Measurements from ENCODE around the gene CTNNA3.

CTNNA3 gene

GRCh38 chr10:66501356-66501755 is 1194.6 kb downstream of the CTNNA3 start:
- WGBS (ENCODE audit: insufficient coverage), result no CpG with 5 or more reads among the region's 2 CpGs

GRCh38 chr10:66483966-66484365 is 1212.0 kb downstream of the CTNNA3 start:
- Histone ChIP-seq H3K4me1 (ENCODE audit: control extremely low read depth in 1 of 4, control insufficient read depth in 4 of 4, insufficient read depth in 4 of 4, low read length in 3 of 4) (no peaks in the 10 kb centered on the region), H3K27me3 (replicated peaks in 2 of 5; ENCODE audit: control insufficient read depth in 4 of 5, insufficient read depth in 5 of 5, low read length in 4 of 5) (no peaks in the 10 kb centered on the region), H3K27ac (ENCODE audit: insufficient read depth in 1 of 2, low read depth in 1 of 2, low read length in 2 of 2, poor library complexity in 1 of 2, severe bottlenecking in 2 of 2) (no peak overlapping the region), H3K9me3 (ENCODE audit: control extremely low read depth in 1 of 5, control insufficient read depth in 4 of 5, insufficient read depth in 2 of 5, low read depth in 1 of 5, low read length in 4 of 5) (no peaks in the 10 kb centered on the region), H3K36me3 (ENCODE audit: control insufficient read depth in 4 of 4, insufficient read depth in 4 of 4, low read length in 3 of 4) (no peaks in the 10 kb centered on the region), H3K4me3 (ENCODE audit: control insufficient read depth in 1 of 7, extremely low read depth in 1 of 7, insufficient read depth in 4 of 7, low read depth in 2 of 7, low read length in 6 of 7) (no peak overlapping the region)
- no peak for DNase-seq
- CTCF ChIA-PET, result no interaction called here
- POLR2A ChIA-PET, result no interaction called here

More at GRCh38 chr10:66501356-66501755, 1194.6 kb downstream of the CTNNA3 start:
- Histone ChIP-seq H3K27me3 (replicated peaks in 2 of 5; ENCODE audit: control insufficient read depth in 4 of 5, insufficient read depth in 5 of 5, low read length in 4 of 5) (no peaks in the 10 kb centered on the region), H3K36me3 (ENCODE audit: control insufficient read depth in 4 of 4, insufficient read depth in 4 of 4, low read length in 3 of 4) (no peaks in the 10 kb centered on the region), H3K4me3 (ENCODE audit: control insufficient read depth in 1 of 7, extremely low read depth in 1 of 7, insufficient read depth in 4 of 7, low read depth in 2 of 7, low read length in 6 of 7) (no peak overlapping the region), H3K4me1 (ENCODE audit: control extremely low read depth in 1 of 4, control insufficient read depth in 4 of 4, insufficient read depth in 4 of 4, low read length in 3 of 4) (no peaks in the 10 kb centered on the region), H3K9me3 (ENCODE audit: control extremely low read depth in 1 of 5, control insufficient read depth in 4 of 5, insufficient read depth in 2 of 5, low read depth in 1 of 5, low read length in 4 of 5) (no peaks in the 10 kb centered on the region), H3K27ac (ENCODE audit: insufficient read depth in 1 of 2, low read depth in 1 of 2, low read length in 2 of 2, poor library complexity in 1 of 2, severe bottlenecking in 2 of 2) (no peak overlapping the region)
- CTCF ChIA-PET, result no interaction called here
- no peak for DNase-seq
- POLR2A ChIA-PET, result no interaction called here

- WGBS (ENCODE audit: insufficient coverage), result 57% methylated on average over 1 of the region's 1 CpG
- POLR2A ChIA-PET, result no interaction called here
- CTCF ChIA-PET, result no interaction called here
- no peaks in the 10 kb centered on the region for H3K4me1 ChIP-seq (ENCODE audit: control extremely low read depth in 1 of 4, control insufficient read depth in 4 of 4, insufficient read depth in 4 of 4, low read length in 3 of 4)
- no peak overlapping the region for H3K4me3 ChIP-seq (ENCODE audit: control insufficient read depth in 1 of 7, extremely low read depth in 1 of 7, insufficient read depth in 4 of 7, low read depth in 2 of 7, low read length in 6 of 7)
- no peaks in the 10 kb centered on the region for H3K36me3 ChIP-seq (ENCODE audit: control insufficient read depth in 4 of 4, insufficient read depth in 4 of 4, low read length in 3 of 4)
- DNase-seq, result no peak
- H3K9me3 ChIP-seq (ENCODE audit: control extremely low read depth in 1 of 5, control insufficient read depth in 4 of 5, insufficient read depth in 2 of 5, low read depth in 1 of 5, low read length in 4 of 5), result no peaks in the 10 kb centered on the region
- H3K27me3 ChIP-seq (replicated peaks in 2 of 5; ENCODE audit: control insufficient read depth in 4 of 5, insufficient read depth in 5 of 5, low read length in 4 of 5), result no peaks in the 10 kb centered on the region
- H3K27ac ChIP-seq (ENCODE audit: insufficient read depth in 1 of 2, low read depth in 1 of 2, low read length in 2 of 2, poor library complexity in 1 of 2, severe bottlenecking in 2 of 2), result no peak overlapping the region
Measured at GRCh38 chr10:66472156-66472555, 1223.8 kb downstream of the CTNNA3 start.

- CTCF ChIA-PET, result no interaction called here
- POLR2A ChIA-PET, result no interaction called here
- DNase-seq, result no peak
- Histone ChIP-seq H3K27ac (ENCODE audit: insufficient read depth in 1 of 2, low read depth in 1 of 2, low read length in 2 of 2, poor library complexity in 1 of 2, severe bottlenecking in 2 of 2) (no peak overlapping the region), H3K36me3 (ENCODE audit: control insufficient read depth in 4 of 4, insufficient read depth in 4 of 4, low read length in 3 of 4) (no peaks in the 10 kb centered on the region), H3K27me3 (replicated peaks in 2 of 5; ENCODE audit: control insufficient read depth in 4 of 5, insufficient read depth in 5 of 5, low read length in 4 of 5) (no peaks in the 10 kb centered on the region), H3K9me3 (ENCODE audit: control extremely low read depth in 1 of 5, control insufficient read depth in 4 of 5, insufficient read depth in 2 of 5, low read depth in 1 of 5, low read length in 4 of 5) (no peaks in the 10 kb centered on the region), H3K4me3 (ENCODE audit: control insufficient read depth in 1 of 7, extremely low read depth in 1 of 7, insufficient read depth in 4 of 7, low read depth in 2 of 7, low read length in 6 of 7) (no peak overlapping the region), H3K4me1 (ENCODE audit: control extremely low read depth in 1 of 4, control insufficient read depth in 4 of 4, insufficient read depth in 4 of 4, low read length in 3 of 4) (no peaks in the 10 kb centered on the region)
- 80% methylated on average over 1 of the region's 1 CpG for WGBS (ENCODE audit: insufficient coverage)
Measured at GRCh38 chr10:66467042-66467441, 1229.0 kb downstream of the CTNNA3 start.

- Histone ChIP-seq H3K9me3 (ENCODE audit: control extremely low read depth in 1 of 5, control insufficient read depth in 4 of 5, insufficient read depth in 2 of 5, low read depth in 1 of 5, low read length in 4 of 5) (no peaks in the 10 kb centered on the region), H3K27ac (ENCODE audit: insufficient read depth in 1 of 2, low read depth in 1 of 2, low read length in 2 of 2, poor library complexity in 1 of 2, severe bottlenecking in 2 of 2) (no peak overlapping the region), H3K4me1 (ENCODE audit: control extremely low read depth in 1 of 4, control insufficient read depth in 4 of 4, insufficient read depth in 4 of 4, low read length in 3 of 4) (no peaks in the 10 kb centered on the region), H3K4me3 (ENCODE audit: control insufficient read depth in 1 of 7, extremely low read depth in 1 of 7, insufficient read depth in 4 of 7, low read depth in 2 of 7, low read length in 6 of 7) (no peak overlapping the region), H3K36me3 (ENCODE audit: control insufficient read depth in 4 of 4, insufficient read depth in 4 of 4, low read length in 3 of 4) (no peaks in the 10 kb centered on the region), H3K27me3 (replicated peaks in 2 of 5; ENCODE audit: control insufficient read depth in 4 of 5, insufficient read depth in 5 of 5, low read length in 4 of 5) (no peaks in the 10 kb centered on the region)
- ChIA-PET CTCF (no interaction called here), POLR2A (no interaction called here)
- DNase-seq, result no peak
Measured at GRCh38 chr10:66466622-66467021, 1229.4 kb downstream of the CTNNA3 start.

GRCh38 chr10:66463611-66464010 is 1232.4 kb downstream of the CTNNA3 start:
- DNase-seq, result no peak
- H3K36me3 ChIP-seq (ENCODE audit: control insufficient read depth in 4 of 4, insufficient read depth in 4 of 4, low read length in 3 of 4), result no peaks in the 10 kb centered on the region
- no peaks in the 10 kb centered on the region for H3K4me1 ChIP-seq (ENCODE audit: control extremely low read depth in 1 of 4, control insufficient read depth in 4 of 4, insufficient read depth in 4 of 4, low read length in 3 of 4)
- WGBS (ENCODE audit: insufficient coverage), result 92% methylated on average over 2 of the region's 3 CpGs
- H3K9me3 ChIP-seq (ENCODE audit: control extremely low read depth in 1 of 5, control insufficient read depth in 4 of 5, insufficient read depth in 2 of 5, low read depth in 1 of 5, low read length in 4 of 5), result no peaks in the 10 kb centered on the region
- H3K27me3 ChIP-seq (replicated peaks in 2 of 5; ENCODE audit: control insufficient read depth in 4 of 5, insufficient read depth in 5 of 5, low read length in 4 of 5), result no peaks in the 10 kb centered on the region
- ChIA-PET POLR2A (no interaction called here), CTCF (no interaction called here)
- no peak overlapping the region for H3K4me3 ChIP-seq (ENCODE audit: control insufficient read depth in 1 of 7, extremely low read depth in 1 of 7, insufficient read depth in 4 of 7, low read depth in 2 of 7, low read length in 6 of 7)
- no peak overlapping the region for H3K27ac ChIP-seq (ENCODE audit: insufficient read depth in 1 of 2, low read depth in 1 of 2, low read length in 2 of 2, poor library complexity in 1 of 2, severe bottlenecking in 2 of 2)

- Histone ChIP-seq H3K4me3 (ENCODE audit: control insufficient read depth in 1 of 7, extremely low read depth in 1 of 7, insufficient read depth in 4 of 7, low read depth in 2 of 7, low read length in 6 of 7) (no peak overlapping the region), H3K36me3 (ENCODE audit: control insufficient read depth in 4 of 4, insufficient read depth in 4 of 4, low read length in 3 of 4) (no peaks in the 10 kb centered on the region), H3K4me1 (ENCODE audit: control extremely low read depth in 1 of 4, control insufficient read depth in 4 of 4, insufficient read depth in 4 of 4, low read length in 3 of 4) (no peaks in the 10 kb centered on the region), H3K27me3 (replicated peaks in 2 of 5; ENCODE audit: control insufficient read depth in 4 of 5, insufficient read depth in 5 of 5, low read length in 4 of 5) (no peaks in the 10 kb centered on the region), H3K9me3 (ENCODE audit: control extremely low read depth in 1 of 5, control insufficient read depth in 4 of 5, insufficient read depth in 2 of 5, low read depth in 1 of 5, low read length in 4 of 5) (no peaks in the 10 kb centered on the region), H3K27ac (ENCODE audit: insufficient read depth in 1 of 2, low read depth in 1 of 2, low read length in 2 of 2, poor library complexity in 1 of 2, severe bottlenecking in 2 of 2) (no peak overlapping the region)
- DNase-seq, result no peak
- ChIA-PET CTCF (no interaction called here), POLR2A (no interaction called here)
- no CpG with 5 or more reads among the region's 1 CpG for WGBS (ENCODE audit: insufficient coverage)
Measured at GRCh38 chr10:66457629-66458028, 1238.4 kb downstream of the CTNNA3 start.

GRCh38 chr10:66455304-66455703 is 1240.7 kb downstream of the CTNNA3 start:
- Histone ChIP-seq H3K27ac (ENCODE audit: insufficient read depth in 1 of 2, low read depth in 1 of 2, low read length in 2 of 2, poor library complexity in 1 of 2, severe bottlenecking in 2 of 2) (no peak overlapping the region), H3K36me3 (ENCODE audit: control insufficient read depth in 4 of 4, insufficient read depth in 4 of 4, low read length in 3 of 4) (no peaks in the 10 kb centered on the region), H3K4me3 (ENCODE audit: control insufficient read depth in 1 of 7, extremely low read depth in 1 of 7, insufficient read depth in 4 of 7, low read depth in 2 of 7, low read length in 6 of 7) (no peak overlapping the region), H3K9me3 (ENCODE audit: control extremely low read depth in 1 of 5, control insufficient read depth in 4 of 5, insufficient read depth in 2 of 5, low read depth in 1 of 5, low read length in 4 of 5) (no peaks in the 10 kb centered on the region), H3K27me3 (replicated peaks in 2 of 5; ENCODE audit: control insufficient read depth in 4 of 5, insufficient read depth in 5 of 5, low read length in 4 of 5) (no peaks in the 10 kb centered on the region), H3K4me1 (ENCODE audit: control extremely low read depth in 1 of 4, control insufficient read depth in 4 of 4, insufficient read depth in 4 of 4, low read length in 3 of 4) (no peaks in the 10 kb centered on the region)
- no CpG with 5 or more reads among the region's 2 CpGs for WGBS (ENCODE audit: insufficient coverage)
- no peak for DNase-seq
- ChIA-PET POLR2A (no interaction called here), CTCF (no interaction called here)
